ENCODE measurements around the gene TMEM240. TPM values are rescaled to one million over a fixed set of nuclear protein-coding genes. Genes with fewer than 3 reads are reported as not detected.

The TMEM240 gene
- total RNA-seq (2022) (1.0 and 1.2 TPM in 2 replicates), Bru-seq, nascent RNA (percentile 21 among the genes with signal in this experiment), BruChase-seq, experiment 1, labeled RNA remaining after a 2-hour chase (percentile 33 among the genes with signal in this experiment), BruChase-seq, experiment 2, labeled RNA remaining after a 6-hour chase (percentile 45 among the genes with signal in this experiment)
- long read RNA-seq, partial matches to known transcripts: 0 of 2 reads
- long read RNA-seq, other reads (novel, unspliced or antisense): 2 of 2 reads

- no peak for DNase-seq
- Histone ChIP-seq H3K9me3 (no peaks in the 10 kb centered on the region), H3K36me3 (ENCODE audit: control insufficient read depth, insufficient read depth, low read length) (no peaks in the 10 kb centered on the region), H3K4me3 (ENCODE audit: low read depth, low read length) (no peak within 1 kb of the TSS), H3K27me3 (replicated peaks; ENCODE audit: control insufficient read depth, insufficient read depth, low read length) (no peaks in the 10 kb centered on the region), H3K4me1 (no peaks in the 10 kb centered on the region)
- ChIA-PET POLR2A (no interaction called here), CTCF (no interaction called here)
- peaks cover 41% of the 10 kb centered on the region for H3K36me3 Mint-ChIP-seq (ENCODE audit: insufficient read depth, unreplicated experiment)
- no peaks in the 10 kb centered on the region for H3K27me3 Mint-ChIP-seq (ENCODE audit: insufficient read depth, unreplicated experiment)
- no TSS peak for BruUV-seq (replicated peaks)
- no peak within 1 kb of the TSS for H3K27ac Mint-ChIP-seq (ENCODE audit: unreplicated experiment)
- no peak within 1 kb of the TSS for H3K4me3 Mint-ChIP-seq (ENCODE audit: unreplicated experiment)
- H3K4me1 Mint-ChIP-seq (ENCODE audit: low read depth, unreplicated experiment): no peaks in the 10 kb centered on the region
- no peak for TF ChIP-seq CTCF (IDR thresholded peaks at IDR 0.05; ENCODE audit: insufficient read depth in 1 of 2, low read depth in 1 of 2, low read length in 1 of 2, severe bottlenecking in 1 of 2, unreplicated experiment in 1 of 2)
- intact Hi-C loops (cut with micrococcal nuclease; ENCODE audit: unreplicated experiment): no loop called here
- no peaks in the 10 kb centered on the region for H3K9me3 Mint-ChIP-seq (ENCODE audit: unreplicated experiment)
Observed at GRCh38 chr1:1540090-1540817, at the start of gene TMEM240. TSS of gene TMEM240 (minus strand) at chr1:1540624. CDS start at chr1:1540346, 278 bp downstream.

DNA sequence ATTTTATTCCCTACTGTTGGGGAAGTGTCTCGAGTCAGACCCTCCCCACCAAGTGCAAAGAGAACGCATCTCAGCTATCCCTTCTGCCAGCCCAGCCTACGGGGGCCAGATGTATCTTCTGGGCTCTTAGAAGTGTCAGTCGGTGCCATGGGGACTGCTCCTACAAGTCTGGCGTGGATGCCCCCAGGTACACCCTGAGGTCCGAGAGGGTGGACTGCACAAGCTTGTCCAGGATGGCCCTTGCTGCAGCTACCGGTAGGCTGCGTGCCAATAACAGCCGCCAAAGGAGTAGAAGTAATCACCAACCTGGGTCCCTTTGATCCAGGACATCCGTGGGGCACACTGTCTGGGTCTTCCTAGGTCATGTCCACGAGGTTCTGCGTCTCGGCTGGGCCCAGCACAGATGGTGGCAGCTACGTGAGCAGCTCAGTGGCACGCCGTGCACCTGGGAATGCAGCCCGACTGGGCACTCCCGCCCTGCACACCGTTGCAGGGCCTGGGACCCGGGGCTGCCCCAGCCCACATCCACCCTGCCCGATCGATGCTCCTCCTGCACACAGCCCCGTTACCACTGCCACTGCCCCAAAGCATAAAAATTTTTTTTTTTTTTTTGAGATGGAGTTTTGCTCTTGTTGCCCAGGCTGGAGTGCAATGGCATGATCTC is 43.1 kb upstream of the TMEM240 start:
- Histone ChIP-seq H3K4me3 (ENCODE audit: low read depth, low read length) (no peak overlapping the region), H3K36me3 (ENCODE audit: control insufficient read depth, insufficient read depth, low read length) (no peaks in the 10 kb centered on the region), H3K27me3 (replicated peaks; ENCODE audit: control insufficient read depth, insufficient read depth, low read length) (no peaks in the 10 kb centered on the region), H3K4me1 (no peaks in the 10 kb centered on the region), H3K9me3 (no peaks in the 10 kb centered on the region)
- POLR2A ChIA-PET: no interaction called here
- Mint-ChIP-seq H3K27me3 (ENCODE audit: insufficient read depth, unreplicated experiment) (no peaks in the 10 kb centered on the region), H3K36me3 (ENCODE audit: insufficient read depth, unreplicated experiment) (no peaks in the 10 kb centered on the region), H3K27ac (ENCODE audit: unreplicated experiment) (no peak overlapping the region), H3K9me3 (ENCODE audit: unreplicated experiment) (no peaks in the 10 kb centered on the region), H3K4me1 (ENCODE audit: low read depth, unreplicated experiment) (no peaks in the 10 kb centered on the region), H3K4me3 (ENCODE audit: unreplicated experiment) (no peak overlapping the region)
- TF ChIP-seq CTCF (IDR thresholded peaks at IDR 0.05; ENCODE audit: insufficient read depth in 1 of 2, low read depth in 1 of 2, low read length in 1 of 2, severe bottlenecking in 1 of 2, unreplicated experiment in 1 of 2): no peak
- intact Hi-C loops (cut with micrococcal nuclease; ENCODE audit: unreplicated experiment): no loop called here
- BruUV-seq (replicated peaks): no TSS peak
- DNase-seq: no peak
- CTCF ChIA-PET: no interaction called here

DNA sequence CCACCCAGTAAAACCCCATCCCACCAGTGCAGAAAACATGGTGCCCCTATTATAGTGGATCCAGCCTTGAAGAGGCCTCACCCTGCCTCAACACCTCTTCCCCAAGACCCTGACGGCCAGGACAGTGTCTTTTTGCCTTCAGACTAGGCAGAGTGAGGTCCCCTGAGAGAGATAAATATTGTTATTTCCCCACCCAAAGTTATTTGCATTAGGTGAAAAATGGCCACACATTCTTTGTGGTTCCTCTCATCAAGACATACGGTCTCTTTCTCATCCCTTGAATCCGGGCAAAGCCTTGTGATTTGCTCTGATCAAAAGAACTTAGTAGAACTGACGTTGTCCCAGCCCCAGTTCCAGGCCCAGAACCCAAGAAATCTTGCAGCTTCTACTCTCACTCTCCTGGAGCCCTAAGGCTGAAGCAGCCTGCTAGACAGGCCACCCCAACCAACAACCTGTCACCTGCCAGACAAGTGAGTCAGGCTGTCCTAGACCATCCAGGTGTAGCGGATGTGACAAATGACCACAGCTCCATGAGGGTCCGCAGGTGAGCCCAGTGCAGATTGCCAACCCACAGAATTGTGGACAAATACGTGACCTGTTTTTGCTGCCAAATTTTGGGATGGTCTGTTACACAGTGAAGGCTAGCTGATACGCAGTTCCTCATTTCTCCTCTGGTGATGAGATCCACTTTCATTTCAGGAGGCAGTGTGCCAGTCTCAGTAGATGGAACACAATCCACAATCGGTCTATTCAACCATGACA is 42.3 kb upstream of the TMEM240 start:
- no peak for DNase-seq
- H3K27ac Mint-ChIP-seq (ENCODE audit: unreplicated experiment): no peak overlapping the region
- H3K4me3 Mint-ChIP-seq (ENCODE audit: unreplicated experiment): no peak overlapping the region
- no peaks in the 10 kb centered on the region for H3K9me3 ChIP-seq
- no peak overlapping the region for H3K4me3 ChIP-seq (ENCODE audit: low read depth, low read length)
- POLR2A ChIA-PET: no interaction called here
- BruUV-seq (replicated peaks): no TSS peak
- H3K36me3 ChIP-seq (ENCODE audit: control insufficient read depth, insufficient read depth, low read length): no peaks in the 10 kb centered on the region
- no peaks in the 10 kb centered on the region for H3K4me1 ChIP-seq
- no peaks in the 10 kb centered on the region for H3K27me3 ChIP-seq (replicated peaks; ENCODE audit: control insufficient read depth, insufficient read depth, low read length)
- H3K9me3 Mint-ChIP-seq (ENCODE audit: unreplicated experiment): no peaks in the 10 kb centered on the region
- no peaks in the 10 kb centered on the region for H3K4me1 Mint-ChIP-seq (ENCODE audit: low read depth, unreplicated experiment)
- H3K27me3 Mint-ChIP-seq (ENCODE audit: insufficient read depth, unreplicated experiment): no peaks in the 10 kb centered on the region
- CTCF ChIA-PET: no interaction called here
- intact Hi-C loops (cut with micrococcal nuclease; ENCODE audit: unreplicated experiment): no loop called here
- no peaks in the 10 kb centered on the region for H3K36me3 Mint-ChIP-seq (ENCODE audit: insufficient read depth, unreplicated experiment)
- no peak for TF ChIP-seq CTCF (IDR thresholded peaks at IDR 0.05; ENCODE audit: insufficient read depth in 1 of 2, low read depth in 1 of 2, low read length in 1 of 2, severe bottlenecking in 1 of 2, unreplicated experiment in 1 of 2)

All from Caco-2 (cell line).